CD4-positive, alpha-beta T cell treated with Interleukin-6 at 100 ng/mL for 8 hours (primary cell): ENCODE results near the gene RAC2.

Source experiments
- DNase-seq: peaks from one replicate; pipeline ENCODE4 v3.0.0-alpha.2; 2020; ENCODE audit warnings: mixed read lengths, low spot score

RAC2 gene

GRCh38 chr22:37221424-37222333, 22.4 kb downstream of the RAC2 start:
- DNase-seq: no peak

DNA sequence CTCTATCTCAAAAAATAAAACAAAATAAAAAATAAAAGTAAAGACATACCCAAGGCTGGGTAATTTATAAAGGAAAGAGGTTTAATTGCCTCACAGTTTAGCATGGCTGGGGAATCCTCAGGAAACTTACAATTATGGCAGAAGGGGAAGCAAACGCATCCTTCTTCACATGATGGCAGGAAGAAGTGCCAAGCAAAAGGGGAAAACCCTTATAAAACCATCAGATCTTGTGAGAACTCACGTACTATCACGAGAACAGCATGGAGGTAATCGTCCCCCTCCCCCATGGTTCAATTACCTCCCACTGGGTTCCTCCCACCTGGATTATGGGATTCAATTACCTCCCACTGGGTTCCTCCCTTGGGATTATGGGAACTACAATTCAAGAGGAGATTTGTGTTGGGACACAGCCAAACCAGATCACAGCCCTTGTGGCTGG, 23.5 kb downstream of the RAC2 start:
- DNase-seq: peak; percentile 43

DNA sequence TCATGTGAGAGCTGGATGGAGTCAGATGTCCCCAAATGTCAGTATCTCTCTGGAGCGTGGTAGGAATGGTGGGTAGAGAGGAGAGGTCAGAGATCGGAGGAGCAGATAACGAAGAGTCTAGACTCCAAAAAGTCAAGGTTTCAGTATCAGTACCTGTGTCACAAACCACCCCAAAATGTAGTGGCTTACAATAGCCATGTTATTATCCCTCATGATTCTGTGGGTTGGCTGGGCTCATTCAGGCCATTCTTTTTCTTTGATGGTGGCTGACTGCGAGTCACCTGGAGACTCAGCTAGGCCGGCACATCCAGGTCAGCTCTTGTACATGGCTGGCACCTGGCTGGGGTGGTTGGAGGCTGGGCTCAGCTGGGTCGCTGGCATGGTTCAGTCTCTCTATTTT, 24.5 kb downstream of the RAC2 start:
- DNase-seq: no peak

- DNase-seq: peak; percentile 89
Observed at GRCh38 chr22:37218771-37219411, 25.2 kb downstream of the RAC2 start.

DNA sequence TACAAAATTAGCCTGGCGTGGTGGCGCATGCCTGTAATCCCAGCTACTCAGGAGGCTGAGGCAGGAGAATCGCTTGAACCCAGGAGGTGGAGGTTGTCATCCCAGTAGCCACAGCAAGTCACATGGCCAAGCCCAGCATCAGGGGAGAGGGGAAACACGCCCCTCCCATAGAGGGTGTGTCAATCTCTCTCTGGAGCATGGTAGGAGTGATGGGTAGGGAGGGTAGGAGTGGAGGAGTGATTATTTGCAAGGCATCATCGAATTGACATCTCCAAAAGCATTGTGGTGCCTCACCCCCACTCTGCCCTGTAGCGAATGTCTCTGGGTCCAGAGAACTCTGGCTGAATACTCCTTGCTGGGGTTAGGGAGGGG, 25.7 kb downstream of the RAC2 start:
- no peak for DNase-seq

GRCh38 chr22:37215890-37216289, 28.2 kb downstream of the RAC2 start:
- no peak for DNase-seq

DNA sequence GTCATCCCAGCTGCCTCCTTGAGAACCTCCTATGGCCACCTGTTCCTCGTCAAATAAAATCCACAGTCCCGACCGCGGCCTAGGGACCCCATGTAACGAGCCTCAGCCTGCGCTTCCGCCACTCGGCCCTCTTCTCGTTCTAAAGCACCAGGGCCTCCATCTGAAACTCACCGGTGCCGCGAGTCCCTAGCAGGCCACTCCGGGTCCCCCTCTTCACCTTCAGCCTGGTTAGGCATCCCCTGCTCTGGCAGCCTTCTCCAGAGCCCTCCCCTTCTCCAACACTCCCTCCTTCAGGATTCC, 29.4 kb downstream of the RAC2 start:
- no peak for DNase-seq

- no peak for DNase-seq
Observed at GRCh38 chr22:37213941-37214730, 29.9 kb downstream of the RAC2 start.

- no peak for DNase-seq
Observed at GRCh38 chr22:37213218-37213855, 30.7 kb downstream of the RAC2 start.

DNA sequence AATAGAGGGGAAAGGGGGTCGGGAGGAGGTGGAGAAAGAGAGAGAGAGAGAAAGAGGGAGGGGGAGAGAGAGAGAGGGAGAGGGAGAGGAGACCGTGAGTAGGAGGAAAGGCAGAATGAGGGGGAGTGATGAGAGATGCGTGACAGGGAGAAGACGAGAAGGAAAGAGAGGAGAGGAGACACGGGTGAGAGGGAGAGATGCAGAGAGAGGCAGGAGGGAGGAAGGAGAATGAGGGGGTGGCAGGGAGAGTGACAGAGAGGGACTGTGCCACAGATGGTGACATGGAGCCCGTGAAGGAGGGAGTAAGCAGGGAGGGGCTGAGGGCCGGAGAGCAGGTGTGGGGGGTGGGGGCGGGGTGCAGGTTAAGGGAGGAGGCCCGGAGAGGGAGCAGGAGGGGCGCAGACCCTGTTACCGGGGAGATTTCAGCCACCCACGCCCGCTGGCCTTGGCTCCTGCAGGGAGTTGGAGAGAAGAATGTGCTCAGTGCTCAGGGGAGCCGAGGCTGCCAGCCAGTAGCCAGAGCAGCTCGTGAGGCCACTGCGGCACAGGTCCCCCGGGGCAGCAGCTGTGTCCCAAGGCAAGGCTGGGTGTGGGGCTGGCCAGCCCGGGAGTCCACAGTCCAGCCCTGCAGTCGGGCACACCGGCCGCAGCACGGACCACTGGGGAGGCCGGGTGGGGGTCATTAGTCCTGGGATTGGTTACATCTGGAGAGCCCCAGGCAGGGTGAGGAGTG, 31.7 kb downstream of the RAC2 start, which contains the start of gene SSTR3:
Gene SSTR3, minus strand, starts transcription at position 304 of the 733 bp plus-strand sequence. CDS start 4,674 bp downstream, outside the sequence.
- no peak for DNase-seq

DNA sequence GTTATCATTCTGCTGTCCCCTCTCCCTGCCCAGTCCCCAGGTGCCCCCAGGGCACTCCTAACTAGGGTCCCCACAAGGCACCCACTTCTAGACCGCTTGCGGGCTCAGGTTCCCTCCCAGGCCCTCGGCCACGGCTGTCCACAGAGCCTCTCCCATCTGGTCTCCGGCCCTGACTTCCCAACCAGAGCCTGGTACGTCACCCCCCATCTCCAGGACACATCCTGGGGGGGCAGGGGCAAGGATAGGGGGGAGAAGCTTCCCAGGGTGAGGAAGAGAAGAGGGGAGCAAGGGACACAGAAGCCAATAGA, 32.2 kb downstream of the RAC2 start:
- DNase-seq: no peak

GRCh38 chr22:37211075-37211865, 32.8 kb downstream of the RAC2 start:
- DNase-seq: no peak

GRCh38 chr22:37210041-37210803, 33.8 kb downstream of the RAC2 start:
- DNase-seq: no peak

DNA sequence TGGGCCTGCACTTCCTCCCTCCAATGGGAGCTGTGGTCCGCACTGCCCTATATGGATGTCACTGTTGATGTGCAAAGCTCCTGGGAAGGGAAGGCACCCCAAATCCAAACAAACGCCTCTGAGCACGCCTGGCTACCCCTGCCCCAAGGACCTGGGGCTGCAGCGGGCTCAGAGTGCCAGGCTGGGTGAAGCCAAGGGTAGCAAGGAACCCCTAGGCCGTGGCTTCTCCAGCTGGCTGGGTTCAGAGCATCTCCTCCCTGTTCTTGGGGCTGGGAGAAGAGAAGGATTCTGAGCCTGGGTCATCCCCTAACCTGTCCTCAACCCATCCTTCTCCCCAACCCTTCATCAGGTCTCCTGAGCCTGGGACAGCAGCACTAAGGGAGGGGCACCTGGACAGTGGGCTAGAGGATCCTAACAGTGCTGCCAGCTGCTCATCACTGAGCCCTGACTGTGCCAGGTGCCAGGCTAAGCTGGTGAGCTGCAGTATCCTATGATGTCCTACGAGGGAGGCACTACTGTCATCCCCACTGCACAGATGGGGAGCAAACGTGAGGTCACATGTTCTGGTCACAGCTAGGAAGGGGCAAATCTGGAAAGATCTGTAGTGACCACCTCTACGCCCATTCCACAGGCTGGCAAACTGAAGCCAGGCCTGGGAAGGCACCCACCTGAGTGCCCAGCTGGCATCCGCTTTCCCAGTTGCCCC, 34.8 kb downstream of the RAC2 start:
- no peak for DNase-seq

- DNase-seq: no peak
Observed at GRCh38 chr22:37208401-37209139, 35.5 kb downstream of the RAC2 start.

- DNase-seq: peak; percentile 47
Observed at GRCh38 chr22:37207981-37208380, 36.1 kb downstream of the RAC2 start.

GRCh38 chr22:37206841-37207821, 36.9 kb downstream of the RAC2 start:
- DNase-seq: no peak
